OCI-LY1 (cell line): Measurements from ENCODE around the gene FNTB.

Experiments
- H2AFZ ChIP-seq: fragments of 200-600 bp; sonication (generic), shearing (Covaris generic); 2 replicates; pipeline ENCODE4 v1.6.0; 2014; ENCODE audit warnings: antibody characterized with exemption, mild to moderate bottlenecking, low read length
- H3F3A ChIP-seq: fragments of 200-600 bp; sonication (generic), shearing (Covaris generic); 2 replicates; pipeline ENCODE4 v1.6.0; 2014; ENCODE audit warnings: mild to moderate bottlenecking, antibody characterized with exemption, low read length, moderate library complexity; ENCODE audit not compliant: insufficient read depth
- H3K27ac ChIP-seq: fragments of 200-600 bp; sonication (generic); 2 replicates; pipeline ENCODE4 v1.5.1; 2014; ENCODE audit warnings: low read length, mixed run types, mild to moderate bottlenecking, low read depth; ENCODE audit not compliant: poor library complexity, severe bottlenecking
- H3K27me3 ChIP-seq: fragments of 200-600 bp; sonication (generic); 2 replicates; pipeline ENCODE4 v1.6.0; 2014; ENCODE audit warnings: antibody characterized with exemption, mild to moderate bottlenecking, low read length, moderate library complexity; ENCODE audit not compliant: insufficient read depth
- H3K36me3 ChIP-seq: fragments of 200-600 bp; sonication (generic); 2 replicates; pipeline ENCODE4 v1.6.1; 2014; ENCODE audit warnings: mild to moderate bottlenecking, antibody characterized with exemption, low read length, moderate library complexity, mixed read lengths; ENCODE audit not compliant: insufficient read depth
- H3K4me1 ChIP-seq: fragments of 200-600 bp; sonication (generic); 2 replicates; pipeline ENCODE4 v1.5.1; 2014; ENCODE audit warnings: mild to moderate bottlenecking, low read length, moderate library complexity; ENCODE audit not compliant: insufficient read depth, severe bottlenecking
- H3K4me2 ChIP-seq: fragments of 200-600 bp; sonication (generic), shearing (Covaris generic); 2 replicates; pipeline ENCODE4 v1.6.1; 2014; ENCODE audit warnings: low read length
- H3K4me3 ChIP-seq: fragments of 200-600 bp; sonication (generic); 2 replicates; pipeline ENCODE4 v1.5.1; 2014; ENCODE audit warnings: low read length, low read depth, mild to moderate bottlenecking, mixed read lengths; ENCODE audit not compliant: poor library complexity, severe bottlenecking
- H3K79me2 ChIP-seq: fragments of 200-600 bp; shearing (Covaris generic); 2 replicates; pipeline ENCODE4 v1.6.1; 2016; ENCODE audit warnings: mixed run types, low read length, mixed read lengths; ENCODE audit not compliant: insufficient read depth
- H3K9ac ChIP-seq: fragments of 200-600 bp; sonication (generic), shearing (Covaris generic); 2 replicates; pipeline ENCODE4 v1.6.1; 2014; ENCODE audit warnings: mild to moderate bottlenecking, low read length, mixed read lengths
- H3K9me2 ChIP-seq: fragments of 200-600 bp; sonication (generic), shearing (Covaris generic); 2 replicates; pipeline ENCODE4 v1.6.1; 2014; ENCODE audit warnings: low read depth, mild to moderate bottlenecking, low read length, mixed read lengths
- H3K9me3 ChIP-seq: fragments of 200-600 bp; shearing (Covaris generic); 2 replicates; pipeline ENCODE4 v1.6.1; 2014; ENCODE audit warnings: low read length, mixed read lengths
- H4K20me1 ChIP-seq: fragments of 200-600 bp; sonication (generic), shearing (Covaris generic); 2 replicates; pipeline ENCODE4 v1.6.0; 2016; ENCODE audit warnings: mild to moderate bottlenecking, low read length; ENCODE audit not compliant: insufficient read depth
- CTCF ChIP-seq: fragments of 200-600 bp; sonication (generic), shearing (Covaris generic); IDR thresholded peaks from 2 replicates; pipeline ENCODE4 v1.5.1; 2017; ENCODE audit warnings: mild to moderate bottlenecking, antibody characterized with exemption, low read length, moderate library complexity, mixed read lengths
- EZH2 ChIP-seq: fragments of 200-600 bp; sonication (generic), shearing (Covaris generic); IDR thresholded peaks from 2 replicates; pipeline ENCODE4 v1.8.0; 2017; ENCODE audit warnings: borderline replicate concordance, mixed run types, mild to moderate bottlenecking, antibody characterized with exemption, low read length, moderate library complexity, mixed read lengths

Gene FNTB

GRCh38 chr14:64950889-64951288, 35.8 kb upstream of the FNTB start:
- H3K79me2 ChIP-seq = no peaks in the 10 kb centered on the region
- no peaks in the 10 kb centered on the region for H3K4me1 ChIP-seq
- TF ChIP-seq EZH2 = no peak
- no peaks in the 10 kb centered on the region for H3K9me2 ChIP-seq
- H3K4me3 ChIP-seq = no peak overlapping the region
- no peaks in the 10 kb centered on the region for H3F3A ChIP-seq
- no peak overlapping the region for H2AFZ ChIP-seq
- H4K20me1 ChIP-seq = no peaks in the 10 kb centered on the region
- H3K27me3 ChIP-seq = no peaks in the 10 kb centered on the region
- H3K9me3 ChIP-seq = no peaks in the 10 kb centered on the region
- no peaks in the 10 kb centered on the region for H3K36me3 ChIP-seq
- no peak overlapping the region for H3K9ac ChIP-seq
- no peak overlapping the region for H3K27ac ChIP-seq
- no peak overlapping the region for H3K4me2 ChIP-seq

- Histone ChIP-seq H3K9me3 (no peaks in the 10 kb centered on the region), H3K4me1 (no peaks in the 10 kb centered on the region), H3K4me3 (no peak overlapping the region), H3K27me3 (no peaks in the 10 kb centered on the region), H3K36me3 (no peaks in the 10 kb centered on the region), H3K9me2 (no peaks in the 10 kb centered on the region), H2AFZ (no peak overlapping the region), H3K27ac (no peak overlapping the region), H3F3A (no peaks in the 10 kb centered on the region), H3K79me2 (no peaks in the 10 kb centered on the region), H3K9ac (no peak overlapping the region), H3K4me2 (no peak overlapping the region), H4K20me1 (no peaks in the 10 kb centered on the region)
- no peak for TF ChIP-seq CTCF
- no peak for TF ChIP-seq EZH2
Observed at GRCh38 chr14:64951291-64951690, 35.4 kb upstream of the FNTB start.

GRCh38 chr14:64951724-64952123, 35.0 kb upstream of the FNTB start:
- H3K27ac ChIP-seq = no peak overlapping the region
- H2AFZ ChIP-seq = no peak overlapping the region
- H3K9ac ChIP-seq = no peak overlapping the region
- no peaks in the 10 kb centered on the region for H3K4me1 ChIP-seq
- H3K9me2 ChIP-seq = no peaks in the 10 kb centered on the region
- no peaks in the 10 kb centered on the region for H3K27me3 ChIP-seq
- no peaks in the 10 kb centered on the region for H4K20me1 ChIP-seq
- TF ChIP-seq CTCF = no peak
- H3F3A ChIP-seq = no peaks in the 10 kb centered on the region
- H3K79me2 ChIP-seq = no peaks in the 10 kb centered on the region
- no peak overlapping the region for H3K4me2 ChIP-seq
- H3K4me3 ChIP-seq = no peak overlapping the region
- no peaks in the 10 kb centered on the region for H3K9me3 ChIP-seq
- no peaks in the 10 kb centered on the region for H3K36me3 ChIP-seq

- TF ChIP-seq EZH2 = no peak
- TF ChIP-seq CTCF = peak; percentile 49
- Histone ChIP-seq H3K9me3 (no peaks in the 10 kb centered on the region), H3K9ac (no peak overlapping the region), H3F3A (no peaks in the 10 kb centered on the region), H3K9me2 (no peaks in the 10 kb centered on the region), H4K20me1 (no peaks in the 10 kb centered on the region), H3K4me3 (no peak overlapping the region), H3K79me2 (no peaks in the 10 kb centered on the region), H3K27ac (no peak overlapping the region), H2AFZ (no peak overlapping the region), H3K36me3 (no peaks in the 10 kb centered on the region), H3K4me2 (no peak overlapping the region), H3K27me3 (no peaks in the 10 kb centered on the region), H3K4me1 (no peaks in the 10 kb centered on the region)
Observed at GRCh38 chr14:64952598-64953309, 33.9 kb upstream of the FNTB start.
